Right ventricle myocardium superior (tissue), 1 donor: ENCODE measurements around the gene SLC39A11. TPM values are rescaled to one million over a fixed set of nuclear protein-coding genes. Genes with fewer than 3 reads are reported as not detected.
"Not testable (repeated sequence)": the region's sequence is repeated elsewhere in the genome, so short reads cannot be mapped to it uniquely, and the experiment has no call there.

ENCODE experiments used
- ATAC-seq: fragments of 200-7000 bp; cut with Tn5 transposase; one replicate; pipeline ENCODE4 v1.9.1; 2020; ENCODE audit warnings: mild to moderate bottlenecking; ENCODE audit not compliant: poor library complexity
- DNase-seq: peaks from one replicate; pipeline ENCODE4 v3.0.0-alpha.2; 2020
- intact Hi-C: fragments of 100-400 bp; cut with DNase I; formaldehyde crosslinking; loops from one replicate; pipeline ENCODE4 v1.11.2; 2022
- total RNA-seq: library from RNA; stranded (reverse); fragmentation: NEBNext Ultra II Directional; extraction: Animal tissue kit (Norgen Biotek cat#: 25700); gene quantifications from one replicate; pipeline ENCODE4 v1.2.1, GENCODE V29; 2021
- donor health status: DM: no; HTN: yes; CAD: no; lungs with severe emphysema.

Gene SLC39A11
- total RNA-seq, 1 donor from 2014 or later: 5.5 TPM

DNA sequence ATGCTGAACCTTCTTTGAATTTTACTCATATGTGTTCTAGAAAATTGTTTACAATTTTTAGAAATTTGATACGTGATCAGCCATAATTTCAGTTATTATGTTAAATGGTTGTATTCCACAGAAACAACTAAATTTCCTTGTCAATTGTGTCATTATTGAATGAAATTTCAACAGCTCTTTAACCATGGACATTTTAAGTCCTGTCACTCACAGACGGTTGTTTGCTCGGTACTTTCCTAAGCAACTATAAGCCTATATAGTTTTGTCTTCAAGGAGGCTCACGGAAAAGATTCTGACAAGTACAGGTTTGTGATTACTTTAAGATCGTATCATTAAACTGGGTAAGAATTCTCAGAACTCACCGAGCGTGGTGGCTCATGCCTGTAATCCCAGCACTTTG lies 31.8 kb downstream of the SLC39A11 start:
- ATAC-seq (no peak), DNase-seq (no peak)
- intact Hi-C loops: no loop called here

DNA sequence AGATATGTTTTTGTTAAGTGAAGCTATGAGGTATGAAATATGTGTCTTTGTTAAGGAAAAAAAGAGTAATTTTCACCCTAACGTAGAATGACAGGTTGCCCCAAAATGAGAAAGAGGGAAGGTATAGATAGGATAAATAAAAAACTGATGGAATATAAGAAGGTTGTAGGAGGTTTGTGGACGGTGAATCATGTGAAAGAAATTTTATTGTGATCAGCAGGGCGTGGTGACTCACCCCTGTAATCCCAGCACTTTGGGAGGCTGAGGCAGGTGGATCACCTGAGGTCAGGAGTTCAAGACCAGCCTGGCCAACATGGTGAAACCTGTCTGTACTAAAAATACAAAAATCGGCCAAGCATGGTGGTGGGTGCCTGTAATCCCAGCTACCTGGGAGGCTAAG lies 32.8 kb downstream of the SLC39A11 start:
- DNase-seq, intact Hi-C loops, ATAC-seq: not testable (repeated sequence)

DNA sequence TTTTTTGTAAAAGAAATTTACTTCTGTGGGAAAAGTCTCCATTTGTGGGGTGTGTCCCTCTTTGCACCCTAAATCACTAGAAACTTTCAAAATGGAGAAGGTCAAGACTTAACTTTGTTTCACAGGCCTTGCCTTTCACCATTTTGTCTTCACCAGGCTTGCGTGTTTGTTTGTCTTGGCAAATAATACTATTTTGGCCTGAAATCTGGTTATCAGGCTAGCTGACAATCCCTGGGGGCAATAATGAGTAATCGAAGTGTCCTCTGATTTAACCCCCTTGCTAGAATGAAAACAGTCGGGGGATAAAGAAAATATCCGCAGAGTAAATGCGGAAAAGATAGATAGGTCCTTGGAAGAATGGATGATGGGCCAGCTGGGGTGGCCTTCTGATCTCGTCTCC lies 34.5 kb downstream of the SLC39A11 start:
- intact Hi-C loops: no loop called here
- DNase-seq (no peak), ATAC-seq (peak; percentile 75)

DNA sequence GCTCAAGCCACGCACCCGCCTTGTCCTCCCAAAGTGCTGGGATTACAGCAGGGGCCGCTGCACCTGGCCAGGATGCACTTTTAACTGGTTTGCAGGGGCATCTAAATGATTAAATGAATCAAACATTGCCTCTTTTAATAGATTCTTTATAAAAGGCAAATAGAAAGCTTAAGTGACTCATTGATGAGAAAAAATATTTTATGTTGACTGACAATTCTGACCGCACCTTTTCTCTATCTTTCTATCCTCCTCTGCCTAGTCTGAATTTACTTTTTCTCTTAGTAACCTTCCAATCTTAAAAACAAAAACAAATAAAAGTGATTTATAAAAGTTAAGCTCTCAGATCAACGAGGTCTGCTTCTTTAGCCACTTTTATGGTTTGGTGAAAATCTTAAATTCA lies 35.3 kb downstream of the SLC39A11 start:
- no peak for DNase-seq
- intact Hi-C loops: no loop called here
- ATAC-seq: no peak

DNA sequence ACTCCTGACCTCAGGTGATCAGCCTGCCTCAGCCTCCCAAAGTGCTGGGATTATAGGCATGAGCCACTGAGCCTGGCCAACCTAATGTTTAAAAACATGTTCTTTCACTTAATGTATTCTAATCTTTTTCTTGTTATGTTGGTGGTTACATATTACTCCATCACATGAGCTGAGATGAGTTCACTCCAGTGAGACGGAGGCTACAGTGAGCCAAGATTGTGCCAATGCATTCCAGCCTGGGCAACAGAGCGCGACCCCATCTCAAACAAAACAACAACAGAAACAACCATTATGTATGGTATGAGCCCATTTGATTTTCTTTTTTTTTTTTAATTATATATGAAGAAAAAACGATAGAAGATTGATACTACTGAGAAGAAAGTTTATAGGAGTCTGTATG lies 39.6 kb downstream of the SLC39A11 start:
- intact Hi-C loops: no loop called here

DNA sequence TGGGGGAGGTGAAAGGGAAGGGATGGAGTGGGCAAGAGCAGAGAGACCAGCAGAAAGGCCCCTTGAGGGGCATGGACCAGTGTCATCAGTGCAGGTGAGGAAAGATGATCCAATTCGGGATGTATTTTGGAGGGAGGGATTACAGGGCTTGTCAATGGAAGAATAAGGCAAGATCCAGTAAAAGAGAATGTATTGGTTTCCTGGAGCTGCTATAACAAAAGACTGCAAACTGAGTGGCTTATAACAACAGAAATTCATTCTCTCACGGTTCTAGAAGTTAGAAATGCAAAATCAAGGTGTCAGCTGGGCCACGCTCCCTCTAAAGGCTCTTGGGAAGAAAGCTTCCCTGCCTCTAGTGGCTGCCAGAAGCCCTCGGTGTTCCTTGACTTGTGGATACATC lies 41.7 kb downstream of the SLC39A11 start:
- DNase-seq (no peak), ATAC-seq (no peak)
- intact Hi-C loops: no loop called here

More for the DNA sequence above, 39.6 kb downstream of the SLC39A11 start:
- no peak for DNase-seq
- ATAC-seq: no peak

DNA sequence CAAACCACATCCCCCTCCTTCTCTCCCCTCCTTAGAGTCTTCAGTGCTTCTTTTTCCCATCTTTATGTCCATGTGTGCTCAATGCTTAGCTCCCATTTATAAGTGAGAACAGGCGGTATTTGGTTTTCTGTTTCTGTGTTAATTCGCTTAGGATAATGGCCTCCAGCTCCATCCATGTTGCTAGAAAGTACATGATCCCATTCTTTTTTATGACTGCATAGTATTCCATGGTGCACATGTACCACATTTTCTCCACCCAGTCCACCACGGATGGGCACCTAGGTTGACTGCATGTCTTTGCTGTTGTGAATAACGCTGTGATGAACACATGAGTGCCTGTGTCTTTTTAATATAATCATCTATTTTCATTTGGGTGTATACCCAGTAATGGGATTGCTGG lies 44.3 kb downstream of the SLC39A11 start:
- intact Hi-C loops: no loop called here
- no peak for ATAC-seq
- no peak for DNase-seq

DNA sequence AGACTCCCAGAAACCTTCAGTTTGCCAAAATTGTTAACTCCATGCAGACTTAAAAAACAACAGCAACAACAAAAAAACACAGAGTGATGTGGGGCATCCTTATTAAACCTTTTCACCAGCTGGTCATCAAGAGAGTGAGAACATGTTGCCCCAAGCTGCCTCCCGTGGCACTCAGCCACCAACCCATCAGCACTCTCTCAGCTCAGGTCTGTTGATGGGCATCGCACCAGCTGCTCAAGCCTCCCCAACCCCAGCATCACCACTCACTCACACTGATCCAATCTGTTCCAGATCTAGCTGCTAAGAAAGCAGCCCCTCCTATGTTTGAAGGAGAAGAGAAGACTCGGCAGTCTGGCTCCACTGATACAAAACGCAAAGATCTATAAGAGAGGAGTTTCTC lies 46.8 kb downstream of the SLC39A11 start:
- intact Hi-C loops: no loop called here
- DNase-seq (peak; percentile 47), ATAC-seq (no peak)

DNA sequence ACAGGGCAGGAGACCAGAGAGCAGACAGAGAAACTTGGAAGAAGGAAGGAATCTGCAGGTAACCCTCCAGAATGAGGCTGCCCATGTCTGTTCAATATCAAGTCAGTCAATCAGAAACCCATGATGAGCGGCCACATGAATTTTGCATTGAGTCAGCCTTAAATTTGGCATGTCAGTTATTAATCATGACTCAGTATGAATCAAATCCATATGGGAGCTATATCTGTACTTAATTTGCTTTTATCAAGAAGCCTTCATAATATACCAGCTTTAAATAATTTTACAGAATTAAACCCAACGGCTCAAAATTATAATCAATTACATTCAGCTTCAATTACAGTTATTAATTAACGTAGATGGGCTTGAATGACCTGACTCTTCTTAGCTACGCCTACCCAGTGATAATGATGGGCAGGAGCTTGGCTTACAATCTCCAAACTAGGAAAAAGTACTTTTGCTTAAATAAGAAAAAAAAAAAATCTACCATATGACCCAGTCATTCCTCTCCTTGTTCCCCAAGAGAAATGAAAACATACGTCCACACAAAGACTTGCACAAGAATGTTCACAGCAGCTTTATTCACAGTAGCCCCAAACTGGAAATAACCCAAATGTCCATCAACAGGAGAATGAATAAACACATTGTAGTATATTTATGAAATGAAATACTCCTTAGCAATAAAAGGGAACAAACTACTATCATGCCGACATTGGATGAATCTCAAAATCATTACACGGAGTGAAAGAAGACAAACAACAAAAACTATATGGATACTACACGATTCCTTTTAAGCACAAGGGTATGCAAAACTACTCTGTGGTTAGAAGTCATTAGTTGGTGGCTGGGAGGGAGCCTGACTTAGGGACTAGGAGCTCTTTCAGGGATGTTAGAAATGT lies 48.6 kb downstream of the SLC39A11 start:
- intact Hi-C loops: no loop called here
- ATAC-seq (peak; percentile 70), DNase-seq (no peak)

DNA sequence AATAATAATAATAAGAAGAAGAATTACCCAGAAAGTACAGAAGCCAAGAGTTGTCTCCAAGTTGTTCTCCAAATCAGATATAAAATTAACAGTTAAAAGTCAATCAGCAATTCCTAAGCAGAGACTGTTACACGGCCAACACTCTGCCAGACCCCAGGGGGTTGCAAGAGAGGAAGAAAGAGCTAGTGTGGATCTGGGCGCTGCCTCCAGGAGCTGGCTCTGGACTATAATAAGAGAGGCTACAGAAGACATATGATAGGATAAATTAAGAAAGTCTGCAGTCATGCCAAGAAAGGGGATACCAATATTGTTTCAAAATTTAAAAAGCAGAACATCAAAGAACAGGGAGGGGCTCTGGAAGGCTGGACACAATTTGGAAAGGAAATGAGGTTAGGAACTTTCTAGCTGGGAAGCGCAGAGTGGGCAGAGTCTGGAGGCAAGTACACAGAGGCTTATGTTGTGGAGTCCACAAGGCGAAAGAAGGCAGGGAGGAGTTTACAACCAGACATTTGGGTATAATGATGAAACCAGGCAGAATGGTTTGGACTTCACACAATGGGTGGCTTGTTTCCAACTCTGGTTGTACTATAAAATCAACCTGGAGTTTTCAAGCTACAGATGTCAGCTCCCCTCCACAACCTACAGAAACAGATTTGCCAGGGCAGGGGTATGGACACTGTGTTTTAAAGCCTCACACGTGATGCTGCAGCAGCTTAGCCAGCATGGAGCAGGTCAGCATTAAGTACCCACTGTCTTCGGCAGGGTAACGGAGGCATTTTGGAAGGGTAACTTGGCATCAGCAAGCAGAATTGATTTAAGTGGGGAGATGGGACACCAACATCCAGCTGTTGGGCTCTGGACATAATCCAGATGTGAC lies 49.4 kb downstream of the SLC39A11 start:
- DNase-seq (no peak), ATAC-seq (peak; percentile 53)
- intact Hi-C loops: no loop called here

DNA sequence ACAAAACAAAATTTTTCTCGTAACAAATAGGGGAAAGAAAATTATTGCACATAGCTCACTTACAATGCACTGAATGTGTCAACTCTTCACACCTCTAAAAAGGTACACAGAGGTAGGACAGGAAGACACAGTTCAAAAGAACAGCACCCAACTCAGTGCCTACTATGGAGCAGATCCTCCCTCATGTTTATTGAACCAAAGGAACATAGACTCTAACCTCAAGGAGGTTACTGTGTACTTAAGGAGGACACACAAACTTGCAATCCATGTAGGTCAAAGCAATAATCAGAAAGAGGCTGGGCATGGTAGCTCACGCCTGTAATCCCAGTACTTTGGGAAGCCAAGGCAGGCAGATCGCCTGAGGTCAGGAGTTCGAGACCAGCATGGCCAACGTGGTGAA lies 50.3 kb downstream of the SLC39A11 start:
- DNase-seq: no peak
- intact Hi-C loops: no loop called here
- no peak for ATAC-seq

DNA sequence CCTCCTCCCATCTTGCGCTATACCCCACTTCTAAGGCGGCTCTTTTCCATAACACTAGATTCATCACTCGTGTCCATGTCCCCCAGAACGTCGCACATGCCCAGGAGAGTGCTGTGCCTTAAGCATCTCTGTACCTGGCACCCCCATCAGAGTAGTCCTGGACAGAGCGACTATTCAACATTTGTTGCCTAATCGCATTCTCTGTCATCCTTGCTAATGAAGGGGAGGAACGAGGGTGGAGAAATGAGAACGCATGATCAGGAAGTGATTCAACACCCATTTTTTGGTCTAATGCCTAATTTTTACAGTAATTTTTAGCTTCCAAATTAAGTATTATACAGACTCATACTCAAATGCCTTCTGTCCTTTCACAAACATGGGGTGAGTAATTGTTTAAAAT lies 53.2 kb downstream of the SLC39A11 start:
- no peak for ATAC-seq
- intact Hi-C loops: no loop called here
- no peak for DNase-seq

DNA sequence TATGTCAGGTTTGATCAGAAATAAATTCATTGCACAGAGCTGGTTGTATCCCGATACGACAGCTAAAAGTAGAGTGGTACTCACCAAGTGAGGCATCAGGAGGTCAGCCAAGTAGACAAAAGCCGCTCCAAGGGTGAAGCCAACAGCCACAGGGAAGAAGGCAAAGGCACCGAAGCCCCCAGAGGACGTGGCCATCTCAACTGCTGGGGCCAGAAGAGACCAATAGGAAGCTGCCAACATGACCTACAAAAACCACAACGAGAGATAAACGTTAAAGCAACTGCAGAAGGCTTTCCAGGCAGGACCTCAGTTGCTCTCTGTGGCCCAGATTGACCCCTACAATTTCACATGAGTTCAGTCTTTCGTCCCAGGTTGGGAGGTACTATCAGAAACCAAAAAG lies 61.0 kb downstream of the SLC39A11 start:
- intact Hi-C loops: no loop called here
- ATAC-seq: no peak
- DNase-seq: no peak

DNA sequence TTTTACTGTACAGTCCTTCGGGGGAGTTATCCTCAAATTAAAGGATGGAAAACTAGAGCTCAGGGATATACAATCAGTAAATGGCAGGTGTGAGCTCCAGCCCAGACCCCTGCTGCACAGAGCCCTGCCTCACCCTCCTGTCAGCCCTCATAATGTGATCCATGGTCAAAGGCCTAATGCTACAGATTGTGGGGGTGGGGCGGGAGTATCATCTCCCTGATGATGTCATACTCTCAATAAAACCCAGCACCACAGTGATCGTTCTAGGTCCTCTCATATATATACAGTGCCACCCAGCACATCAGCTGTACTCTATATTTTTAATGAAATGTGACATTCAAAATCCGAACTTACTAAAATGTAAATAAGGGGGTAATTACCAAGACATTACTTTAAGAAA lies 61.5 kb downstream of the SLC39A11 start:
- intact Hi-C loops: no loop called here
- DNase-seq: no peak
- ATAC-seq: no peak

DNA sequence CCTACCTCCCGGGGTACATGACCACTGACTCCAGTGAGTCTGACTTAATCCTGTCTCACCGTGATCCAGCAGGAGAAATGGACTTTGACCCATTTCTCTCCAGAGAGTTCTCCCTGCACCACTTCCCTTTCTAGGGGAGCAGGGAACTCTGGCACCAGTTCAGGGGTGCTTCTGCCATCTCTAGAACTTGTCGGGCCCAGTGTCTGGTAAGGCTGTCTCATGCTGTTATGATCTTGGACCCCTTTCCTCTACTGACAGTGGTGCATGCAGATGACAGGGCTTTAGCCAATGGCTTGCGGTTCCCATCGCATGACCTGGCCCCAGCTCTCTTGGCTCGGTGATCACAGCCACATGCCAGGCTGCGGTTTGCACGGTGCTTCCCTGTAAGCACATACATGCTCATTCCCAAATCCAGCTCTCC lies 62.0 kb downstream of the SLC39A11 start:
- no peak for DNase-seq
- no peak for ATAC-seq
- intact Hi-C loops: no loop called here

DNA sequence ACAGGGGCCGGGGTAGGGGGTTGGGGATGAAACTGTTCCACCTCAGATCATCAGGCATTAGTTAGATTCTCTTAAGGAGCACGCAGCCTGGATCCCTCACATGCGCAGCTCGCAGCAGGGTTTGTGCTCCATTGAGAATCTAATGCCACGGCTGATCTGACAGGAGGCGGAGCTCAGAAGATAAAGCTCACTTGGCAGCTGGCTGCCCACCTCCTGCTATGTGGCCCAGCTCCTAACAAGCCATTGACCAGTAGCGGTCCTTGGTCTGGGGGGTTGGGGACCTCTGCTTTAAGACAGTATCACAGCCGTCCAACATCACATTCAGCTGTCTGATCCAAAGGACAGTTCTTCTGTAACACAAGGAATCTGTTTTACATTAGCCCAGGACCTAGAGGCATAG lies 62.5 kb downstream of the SLC39A11 start:
- intact Hi-C loops: no loop called here
- no peak for ATAC-seq
- DNase-seq: no peak

DNA sequence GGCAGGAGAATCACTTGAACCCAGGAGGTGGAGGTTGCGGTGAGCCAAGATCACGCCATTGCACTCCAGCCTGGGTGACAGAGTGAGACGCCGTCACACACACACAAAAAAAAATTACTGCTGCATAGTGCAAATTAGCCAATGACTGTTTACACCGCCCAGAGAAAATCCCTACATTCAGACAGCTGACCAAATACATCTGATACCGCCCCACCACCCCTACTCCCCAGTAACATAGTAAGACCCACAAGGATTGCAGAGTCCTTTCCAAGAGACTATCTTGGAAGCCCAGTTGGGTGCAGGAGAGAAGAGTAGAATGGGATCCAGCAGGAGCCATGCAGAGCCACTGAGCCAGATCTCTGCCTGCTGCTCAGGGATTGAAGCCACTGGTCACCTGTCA lies 63.5 kb downstream of the SLC39A11 start:
- DNase-seq (no peak), ATAC-seq (no peak)
- intact Hi-C loops: no loop called here

DNA sequence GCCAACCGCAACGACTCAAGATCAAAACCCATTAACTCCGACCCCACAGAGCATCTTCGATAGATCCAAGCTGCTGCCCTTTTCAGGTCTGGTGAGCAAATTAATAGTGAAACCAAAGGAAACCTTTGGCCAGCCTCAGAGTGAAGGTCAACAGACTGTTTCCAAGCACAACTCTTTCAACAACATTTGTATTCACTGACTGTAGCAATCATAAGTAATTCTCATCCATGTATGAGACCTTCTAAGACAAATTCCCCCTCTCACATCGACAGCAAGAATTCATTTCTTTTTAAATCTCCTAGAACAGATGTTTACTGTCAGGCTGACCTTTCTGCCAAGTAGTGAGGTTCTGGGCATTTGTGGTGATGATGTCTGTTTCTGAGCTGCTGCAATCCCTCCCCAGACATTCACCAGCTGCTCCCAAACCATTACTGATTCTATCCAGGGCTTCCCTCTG lies 64.2 kb downstream of the SLC39A11 start:
- intact Hi-C loops: no loop called here
- ATAC-seq: peak; percentile 82

DNA sequence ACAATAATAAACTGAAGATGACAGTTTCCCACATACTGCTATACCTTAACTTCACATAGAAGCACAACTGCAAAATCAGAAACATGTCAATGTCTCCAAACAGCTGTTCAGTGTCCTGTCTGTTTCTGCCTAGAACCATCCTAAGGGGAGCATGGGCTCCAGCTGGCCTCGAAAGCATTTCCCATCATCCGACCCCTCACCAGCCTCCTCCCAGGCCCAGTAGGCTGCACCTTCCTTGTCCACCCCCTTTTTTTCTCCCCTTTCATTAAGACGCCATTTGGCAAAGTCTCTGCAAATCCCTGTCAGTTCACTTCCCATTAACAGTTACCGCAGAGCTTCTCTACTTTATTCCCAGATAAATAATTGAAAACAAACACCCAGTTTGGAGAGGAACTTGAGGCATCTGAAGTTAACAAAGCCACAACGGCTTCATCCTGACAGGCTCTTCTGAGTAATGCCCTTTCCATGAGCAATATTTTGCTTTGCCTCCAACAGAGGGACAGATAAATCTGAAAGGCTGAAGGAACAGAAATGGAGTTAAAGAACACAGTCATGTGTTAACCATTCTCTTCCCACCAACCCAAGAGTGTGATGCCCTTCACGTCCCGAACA lies 65.3 kb downstream of the SLC39A11 start:
- no peak for ATAC-seq
- no peak for DNase-seq
- intact Hi-C loops: no loop called here

More for the DNA sequence above, 64.2 kb downstream of the SLC39A11 start:
- no peak for DNase-seq
